IMR-90 (cell line): Measurements from ENCODE around the gene RAI14. TPM values are rescaled to one million over a fixed set of nuclear protein-coding genes. Genes with fewer than 3 reads are reported as not detected.
A peak's percentile ranks its signal among the peaks of the same experiment; 100 is the strongest.

Source experiments
- ATAC-seq: fragments of 200-7000 bp; cut with Tn5 transposase; 2 replicates; pipeline ENCODE4 v1.9.1; 2020; ENCODE audit warnings: low read depth, mild to moderate bottlenecking, moderate library complexity
- BruUV-seq: library from RNA; stranded (reverse); fragments of 400-500 nt; replicated peaks from 2 replicates; lab custom pipeline; 2021; lab: Mats Ljungman, UMichigan
- CTCF ChIA-PET: fragments of 300-600 bp; formaldehyde crosslinking; extraction: SDS; loops from one replicate; lab custom pipeline; 2021; ENCODE audit warnings: antibody characterized with exemption; lab: Yijun Ruan, JAX
- POLR2A ChIA-PET: fragments of 300-600 bp; sonication (Branson Sonifier 250); formaldehyde crosslinking; loops from one replicate; lab custom pipeline; 2022; ENCODE audit warnings: antibody characterized with exemption; ENCODE audit not compliant: unreplicated experiment; lab: Charles Lee
- DNase-seq: peaks from one replicate; pipeline ENCODE4 v3.0.0; 2013
- H2AFZ ChIP-seq: replicated peaks from 2 replicates; pipeline ENCODE3; 2013; ENCODE audit warnings: low read length, mild to moderate bottlenecking; ENCODE audit not compliant: poor library complexity
- H2AK5ac ChIP-seq: 2 replicates; pipeline ENCODE4 v1.6.1; 2013; ENCODE audit warnings: low read depth, low read length, inconsistent platforms
- H2AK9ac ChIP-seq: replicated peaks from 2 replicates; pipeline ENCODE3; 2013; ENCODE audit warnings: mild to moderate bottlenecking, low read depth, low read length, moderate library complexity; ENCODE audit not compliant: poor library complexity
- H2BK120ac ChIP-seq: 2 replicates; pipeline ENCODE4 v1.6.1; 2013; ENCODE audit warnings: low read depth, low read length, inconsistent platforms
- H2BK15ac ChIP-seq: 3 replicates; pipeline ENCODE4 v1.6.1; 2013; ENCODE audit warnings: low read depth, low read length, inconsistent platforms
- H2BK20ac ChIP-seq: 2 replicates; pipeline ENCODE4 v1.6.1; 2013; ENCODE audit warnings: low read depth, mild to moderate bottlenecking, inconsistent platforms, low read length, moderate library complexity
- H2BK5ac ChIP-seq: 2 replicates; pipeline ENCODE4 v1.6.1; 2013; ENCODE audit warnings: mild to moderate bottlenecking, low read depth, low read length, inconsistent platforms; ENCODE audit not compliant: poor library complexity, severe bottlenecking
- H3K14ac ChIP-seq: replicated peaks from 2 replicates; pipeline ENCODE4 v1.6.1; 2013; ENCODE audit warnings: low read depth, low read length, inconsistent platforms
- H3K18ac ChIP-seq: 2 replicates; pipeline ENCODE4 v1.6.1; 2013; ENCODE audit warnings: low read depth, low read length, control low read depth
- H3K23ac ChIP-seq: 2 replicates; pipeline ENCODE4 v1.6.1; 2013; ENCODE audit warnings: low read depth, low read length, inconsistent platforms
- H3K27ac ChIP-seq: 2 replicates; pipeline ENCODE4 v1.5.1; 2013; ENCODE audit warnings: mild to moderate bottlenecking, control low read depth, low read length; ENCODE audit not compliant: insufficient read depth
- H3K27me3 ChIP-seq: 2 replicates; pipeline ENCODE4 v1.6.1; 2013; ENCODE audit warnings: low read length; ENCODE audit not compliant: control insufficient read depth, insufficient read depth
- H3K36me3 ChIP-seq: 2 replicates; pipeline ENCODE4 v1.6.1; 2013; ENCODE audit warnings: low read length, mixed read lengths; ENCODE audit not compliant: control insufficient read depth, insufficient read depth
- H3K4ac ChIP-seq: 2 replicates; pipeline ENCODE4 v1.6.1; 2013; ENCODE audit warnings: low read depth, low read length, inconsistent platforms
- H3K4me1 ChIP-seq: 2 replicates; pipeline ENCODE4 v1.6.1; 2013; ENCODE audit warnings: low read length, mixed read lengths; ENCODE audit not compliant: control insufficient read depth, insufficient read depth
- H3K4me2 ChIP-seq: 2 replicates; pipeline ENCODE4 v1.6.1; 2013; ENCODE audit warnings: low read depth, mild to moderate bottlenecking, control low read depth, low read length, moderate library complexity
- H3K4me3 ChIP-seq: 2 replicates; pipeline ENCODE4 v1.5.1; 2013; ENCODE audit warnings: low read depth, mild to moderate bottlenecking, control low read depth, low read length, moderate library complexity; ENCODE audit not compliant: insufficient read depth
- H3K56ac ChIP-seq: 2 replicates; pipeline ENCODE4 v1.6.1; 2013; ENCODE audit warnings: low read length, inconsistent platforms; ENCODE audit not compliant: insufficient read depth; ENCODE audit errors: extremely low read depth
- H3K79me1 ChIP-seq, 2 experiments: 2 replicates each; pipeline ENCODE4 v1.6.1; 2013; ENCODE audit warnings: low read length in 2 of 2, inconsistent platforms in 1 of 2, low read depth in 1 of 2
- H3K9ac ChIP-seq: 2 replicates; pipeline ENCODE4 v1.6.1; 2013; ENCODE audit warnings: low read depth, low read length, control low read depth
- H3K9me1 ChIP-seq: 2 replicates; pipeline ENCODE4 v1.6.1; 2013; ENCODE audit warnings: low read length, inconsistent platforms; ENCODE audit not compliant: insufficient read depth
- H3K9me3 ChIP-seq: 2 replicates; pipeline ENCODE4 v1.6.1; 2013; ENCODE audit warnings: low read length; ENCODE audit not compliant: control insufficient read depth, insufficient read depth
- H4K20me1 ChIP-seq: 2 replicates; pipeline ENCODE4 v1.6.1; 2013; ENCODE audit warnings: low read length, inconsistent platforms; ENCODE audit not compliant: insufficient read depth
- H4K5ac ChIP-seq: 2 replicates; pipeline ENCODE4 v1.6.1; 2013; ENCODE audit warnings: mild to moderate bottlenecking, low read depth, low read length, control low read depth
- H4K8ac ChIP-seq, 2 experiments: 2 replicates each; pipeline ENCODE4 v1.6.1; 2013; ENCODE audit warnings: low read depth in 2 of 2, low read length in 2 of 2, control low read depth in 1 of 2, inconsistent platforms in 1 of 2
- H4K91ac ChIP-seq: 2 replicates; pipeline ENCODE4 v1.6.1; 2013; ENCODE audit warnings: low read depth, low read length, inconsistent platforms; ENCODE audit not compliant: insufficient read depth
- BHLHE40 ChIP-seq: fragments of 150-350 bp; IDR thresholded peaks from 2 replicates; pipeline ENCODE4 v1.6.1; 2016; ENCODE audit warnings: mild to moderate bottlenecking, low read depth, low read length
- CEBPB ChIP-seq: IDR thresholded peaks from 2 replicates; pipeline ENCODE4 v1.6.1; 2012; ENCODE audit warnings: low read depth, low read length, improper control_type of control experiment
- CHD1 ChIP-seq: IDR thresholded peaks from 2 replicates; pipeline ENCODE4 v1.6.1; 2012; ENCODE audit warnings: low read depth, low read length, improper control_type of control experiment
- FOS ChIP-seq: fragments of 150-350 bp; IDR thresholded peaks from 2 replicates; pipeline ENCODE4 v1.6.1; 2016; ENCODE audit warnings: low read depth, low read length
- MAFK ChIP-seq: IDR thresholded peaks from 2 replicates; pipeline ENCODE4 v1.6.1; 2012; ENCODE audit warnings: low read depth, low read length, improper control_type of control experiment
- MAZ ChIP-seq: IDR thresholded peaks from 2 replicates; pipeline ENCODE4 v1.6.1; 2012; ENCODE audit warnings: low read depth, mild to moderate bottlenecking, low read length, improper control_type of control experiment, moderate library complexity, borderline replicate concordance
- MXI1 ChIP-seq: IDR thresholded peaks from 2 replicates; pipeline ENCODE4 v1.6.1; 2012; ENCODE audit warnings: low read depth, mild to moderate bottlenecking, low read length, moderate library complexity, borderline replicate concordance
- NFE2L2 ChIP-seq: fragments of 150-350 bp; IDR thresholded peaks from 2 replicates; pipeline ENCODE4 v1.6.1; 2016; ENCODE audit warnings: low read depth, mild to moderate bottlenecking, low read length
- POLR2A ChIP-seq: IDR thresholded peaks from 2 replicates; pipeline ENCODE4 v1.6.1; 2012; ENCODE audit warnings: mild to moderate bottlenecking, low read depth, low read length
- RAD21 ChIP-seq: IDR thresholded peaks from 2 replicates; pipeline ENCODE4 v1.6.1; 2012; ENCODE audit warnings: low read length, improper control_type of control experiment
- RCOR1 ChIP-seq: IDR thresholded peaks from 2 replicates; pipeline ENCODE4 v1.6.1; 2012; ENCODE audit warnings: mild to moderate bottlenecking, low read length, improper control_type of control experiment; ENCODE audit not compliant: insufficient replicate concordance
- RFX5 ChIP-seq: IDR thresholded peaks from 2 replicates; pipeline ENCODE4 v1.8.0; 2012; ENCODE audit warnings: low read depth, mild to moderate bottlenecking, low read length, moderate library complexity
- SMC3 ChIP-seq: fragments of 150-350 bp; IDR thresholded peaks from 2 replicates; pipeline ENCODE4 v1.6.1; 2016; ENCODE audit warnings: low read depth, mild to moderate bottlenecking, antibody characterized with exemption, low read length, moderate library complexity
- USF2 ChIP-seq: fragments of 150-350 bp; IDR thresholded peaks from 2 replicates; pipeline ENCODE4 v1.6.1; 2017; ENCODE audit warnings: mild to moderate bottlenecking, antibody characterized with exemption, low read length, low read depth
- WGBS, 2 experiments: methylation state at CpG; one replicate each; pipeline versions ENCODE4 v1.1.5 to v1.1.7; 2013; ENCODE audit warnings: missing lambda C conversion rate in 2 of 2; ENCODE audit not compliant: insufficient read length in 1 of 2; ENCODE audit errors: extremely low coverage in 2 of 2; 5-methylcytosine and 5-hydroxymethylcytosine counted together
- dilution Hi-C: fragments of 300-500 bp; cut with HindIII; formaldehyde crosslinking; loops from one replicate; pipeline ENCODE4 v1.14.3; 2018; ENCODE audit warnings: low sequenced_read_pairs; ENCODE audit not compliant: unreplicated experiment
- in situ Hi-C: fragments of 300-500 bp; cut with MboI; formaldehyde crosslinking; loops from 3 replicates; pipeline ENCODE4 v1.14.3; 2019; ENCODE audit warnings: low sequenced_read_pairs, inconsistent platforms, mixed read lengths
- intact Hi-C: fragments of 100-400 bp; cut with micrococcal nuclease; formaldehyde crosslinking; loops from 2 replicates; pipeline ENCODE4 v1.10.0; 2022
- polyA plus RNA-seq, 3 experiments: library from polyadenylated mRNA; depleted of rRNA; stranded (reverse); fragments of >200 nt; gene quantifications; 2 replicates each; pipeline ENCODE4 v1.2.3, GENCODE V29; 2012; ENCODE audit warnings: low replicate concordance in 1 of 3
- total RNA-seq: library from RNA; depleted of rRNA; stranded (reverse); fragments of >200 nt; gene quantifications from 2 replicates; pipeline ENCODE4 v1.2.3, GENCODE V29; 2012
- TF ChIP-seq, protein P1 (sequence below): fragments of 150-350 bp; IDR thresholded peaks from 2 replicates; pipeline ENCODE4 v1.6.1; 2016; ENCODE audit warnings: low read depth, mild to moderate bottlenecking, low read length, moderate library complexity, borderline replicate concordance
- TF ChIP-seq, protein P2 (sequence below): conservative IDR thresholded peaks from 2 replicates; pipeline ENCODE4 v1.5.1; 2012; ENCODE audit warnings: mild to moderate bottlenecking, low read depth, low read length, improper control_type of control experiment

Gene RAI14
- total and polyA plus RNA-seq, 2 of the 4 experiments (the other 2 are of a cell fraction) = 221 to 267 TPM

DNA sequence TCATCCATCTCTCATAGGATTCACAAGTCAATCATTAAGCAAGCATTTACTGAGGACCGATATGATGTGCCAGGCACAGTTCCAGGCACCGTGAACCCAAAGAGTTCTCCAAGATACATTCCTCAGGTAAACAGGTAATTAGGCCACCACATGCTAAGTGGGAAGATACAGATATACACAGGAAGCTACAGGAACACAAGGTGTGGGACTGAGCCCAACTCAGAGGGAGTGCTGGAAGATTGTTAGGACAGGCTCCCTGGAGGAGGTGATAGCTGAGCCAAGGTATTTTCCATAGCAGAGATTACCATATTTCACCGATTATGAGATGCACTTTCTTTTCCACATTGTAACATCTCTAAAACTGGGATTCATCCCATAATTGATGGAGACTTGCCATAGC lies 31.4 kb upstream of the RAI14 start:
- H3K4me2 ChIP-seq = no peak overlapping the region
- BruUV-seq = no TSS peak
- peak overlapping the region; percentile 43; the same call in 1 of the 2 replicates for H4K91ac ChIP-seq
- 0 out of 4 replicates have a peak overlapping the region, but pooled peaks of 1 of the 2 experiments have one; percentile 12 for H4K8ac ChIP-seq
- no peaks in the 10 kb centered on the region for H3K9me3 ChIP-seq
- ChIA-PET CTCF (no interaction called here), POLR2A (no interaction called here)
- H2AK9ac ChIP-seq = no peak overlapping the region
- in situ Hi-C loops = no loop called here
- H2AK5ac ChIP-seq = peak overlapping the region; percentile 74; the same call in 1 of the 2 replicates
- H3K4me3 ChIP-seq = no peak overlapping the region
- no peaks in the 10 kb centered on the region for H3K27me3 ChIP-seq
- H4K20me1 ChIP-seq = no peaks in the 10 kb centered on the region
- H3K79me1 ChIP-seq = peaks cover 13 to 31% of the 10 kb centered on the region in 2 experiments
- dilution Hi-C loops = no loop called here
- no peak for ATAC-seq
- peak overlapping the region; percentile 62 for H2BK120ac ChIP-seq
- peak overlapping the region; percentile 38 for H3K14ac ChIP-seq
- H3K56ac ChIP-seq = no peak overlapping the region
- no peak for DNase-seq
- peaks cover 17% of the 10 kb centered on the region for H3K4me1 ChIP-seq
- no peak overlapping the region for H3K9ac ChIP-seq
- H3K36me3 ChIP-seq = no peaks in the 10 kb centered on the region
- intact Hi-C loops = no loop called here
- peak overlapping the region; percentile 81; the same call in 1 of the 2 replicates for H2BK20ac ChIP-seq
- H3K9me1 ChIP-seq = peaks cover 21% of the 10 kb centered on the region
- no peak overlapping the region for H3K23ac ChIP-seq
- no peak overlapping the region for H4K5ac ChIP-seq
- TF ChIP-seq CHD1 = no peak
- no peak for TF ChIP-seq RAD21
- no peak for TF ChIP-seq NFE2L2
- no peak for TF ChIP-seq CEBPB
- TF ChIP-seq SMC3 = no peak
- TF ChIP-seq, protein P1, sequence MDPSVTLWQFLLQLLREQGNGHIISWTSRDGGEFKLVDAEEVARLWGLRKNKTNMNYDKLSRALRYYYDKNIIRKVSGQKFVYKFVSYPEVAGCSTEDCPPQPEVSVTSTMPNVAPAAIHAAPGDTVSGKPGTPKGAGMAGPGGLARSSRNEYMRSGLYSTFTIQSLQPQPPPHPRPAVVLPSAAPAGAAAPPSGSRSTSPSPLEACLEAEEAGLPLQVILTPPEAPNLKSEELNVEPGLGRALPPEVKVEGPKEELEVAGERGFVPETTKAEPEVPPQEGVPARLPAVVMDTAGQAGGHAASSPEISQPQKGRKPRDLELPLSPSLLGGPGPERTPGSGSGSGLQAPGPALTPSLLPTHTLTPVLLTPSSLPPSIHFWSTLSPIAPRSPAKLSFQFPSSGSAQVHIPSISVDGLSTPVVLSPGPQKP = no peak
- no peak for TF ChIP-seq FOS
- TF ChIP-seq BHLHE40 = no peak
- TF ChIP-seq, protein P2, sequence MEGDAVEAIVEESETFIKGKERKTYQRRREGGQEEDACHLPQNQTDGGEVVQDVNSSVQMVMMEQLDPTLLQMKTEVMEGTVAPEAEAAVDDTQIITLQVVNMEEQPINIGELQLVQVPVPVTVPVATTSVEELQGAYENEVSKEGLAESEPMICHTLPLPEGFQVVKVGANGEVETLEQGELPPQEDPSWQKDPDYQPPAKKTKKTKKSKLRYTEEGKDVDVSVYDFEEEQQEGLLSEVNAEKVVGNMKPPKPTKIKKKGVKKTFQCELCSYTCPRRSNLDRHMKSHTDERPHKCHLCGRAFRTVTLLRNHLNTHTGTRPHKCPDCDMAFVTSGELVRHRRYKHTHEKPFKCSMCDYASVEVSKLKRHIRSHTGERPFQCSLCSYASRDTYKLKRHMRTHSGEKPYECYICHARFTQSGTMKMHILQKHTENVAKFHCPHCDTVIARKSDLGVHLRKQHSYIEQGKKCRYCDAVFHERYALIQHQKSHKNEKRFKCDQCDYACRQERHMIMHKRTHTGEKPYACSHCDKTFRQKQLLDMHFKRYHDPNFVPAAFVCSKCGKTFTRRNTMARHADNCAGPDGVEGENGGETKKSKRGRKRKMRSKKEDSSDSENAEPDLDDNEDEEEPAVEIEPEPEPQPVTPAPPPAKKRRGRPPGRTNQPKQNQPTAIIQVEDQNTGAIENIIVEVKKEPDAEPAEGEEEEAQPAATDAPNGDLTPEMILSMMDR = no peak
- TF ChIP-seq RCOR1 = no peak
- no peak for TF ChIP-seq RFX5
- no peak for TF ChIP-seq MAZ
- TF ChIP-seq MXI1 = no peak
- TF ChIP-seq USF2 = no peak
- no peak for TF ChIP-seq MAFK
- TF ChIP-seq POLR2A = no peak
- H2BK15ac ChIP-seq = peak overlapping the region; percentile 35; the same call in 2 of the 3 replicates
- H3K4ac ChIP-seq = peak overlapping the region; percentile 59; the same call in 1 of the 2 replicates
- peak overlapping the region; percentile 2; the same call in 1 of the 2 replicates for H3K18ac ChIP-seq
- H3K27ac ChIP-seq = no peak overlapping the region
- H2AFZ ChIP-seq = no peak overlapping the region
- H2BK5ac ChIP-seq = no peak overlapping the region
- WGBS, 2 experiments = 100% methylated on average over 1 of the region's 3 CpGs; no CpG with 5 or more reads in 1 of the 2 experiments
